Stimulated activated CD8-positive, alpha-beta memory T cell treated with anti-CD3 and anti-CD28 coated beads, Interleukin-7, amount 100 ng/mL, for 4 hours (primary cell): Measurements from ENCODE around the gene TGM1.

Experiments
- DNase-seq, 2 donors: peaks; one replicate each; pipeline ENCODE4 v3.0.0-alpha.2; 2020; ENCODE audit warnings: low read depth in 2 of 2

TGM1 gene

GRCh38 chr14:24271134-24271833 lies 8.3 kb upstream of the TGM1 start, which contains the start of gene RABGGTA:
RABGGTA (minus strand) TSS chr14:24271597; CDS start chr14:24271115, 482 bp downstream.
- peak; percentile 82 to 90 for DNase-seq

GRCh38 chr14:24270537-24271133 lies 7.7 kb upstream of the TGM1 start:
- no peak for DNase-seq

GRCh38 chr14:24269910-24270536 lies 7.0 kb upstream of the TGM1 start:
- no peak for DNase-seq

GRCh38 chr14:24269368-24269767 lies 6.4 kb upstream of the TGM1 start:
- no peak for DNase-seq

- DNase-seq: no peak
These were observed 5.2 kb upstream of the TGM1 start for GRCh38 chr14:24268225-24268624.

- DNase-seq: no peak
These were observed 4.5 kb upstream of the TGM1 start for GRCh38 chr14:24267516-24267915.

GRCh38 chr14:24266344-24267244 lies 3.6 kb upstream of the TGM1 start:
- DNase-seq: no peak

GRCh38 chr14:24264298-24264697 lies 1.3 kb upstream of the TGM1 start:
- no peak for DNase-seq

- DNase-seq: no peak
These were observed 871 bp upstream of the TGM1 start for GRCh38 chr14:24263848-24264247.

- DNase-seq: no peak
These were observed 1.0 kb downstream of the TGM1 start for GRCh38 chr14:24261969-24262327.

- no peak for DNase-seq
These were observed 1.6 kb downstream of the TGM1 start for GRCh38 chr14:24261256-24261968.

GRCh38 chr14:24260780-24261157 lies 2.2 kb downstream of the TGM1 start:
- no peak for DNase-seq

- DNase-seq: no peak
These were observed 2.8 kb downstream of the TGM1 start for GRCh38 chr14:24260026-24260779.

- no peak for DNase-seq
These were observed 3.5 kb downstream of the TGM1 start for GRCh38 chr14:24259282-24260025.

- no peak for DNase-seq
These were observed 4.3 kb downstream of the TGM1 start for GRCh38 chr14:24258548-24259265.

- no peak for DNase-seq
These were observed 4.9 kb downstream of the TGM1 start for GRCh38 chr14:24258119-24258518.

GRCh38 chr14:24256960-24257359 lies 6.0 kb downstream of the TGM1 start:
- no peak for DNase-seq

GRCh38 chr14:24255931-24256711 lies 6.9 kb downstream of the TGM1 start:
- DNase-seq: no peak

GRCh38 chr14:24255438-24255837 lies 7.5 kb downstream of the TGM1 start:
- no peak for DNase-seq
